GM18526 (cell line): ENCODE results near the gene TMEM126B.

Experiments used
- POLR2A ChIP-seq: IDR thresholded peaks from 3 replicates; pipeline ENCODE4 v1.6.1; 2011; ENCODE audit not compliant: insufficient read length; ENCODE audit errors: extremely low read depth

Gene TMEM126B

DNA sequence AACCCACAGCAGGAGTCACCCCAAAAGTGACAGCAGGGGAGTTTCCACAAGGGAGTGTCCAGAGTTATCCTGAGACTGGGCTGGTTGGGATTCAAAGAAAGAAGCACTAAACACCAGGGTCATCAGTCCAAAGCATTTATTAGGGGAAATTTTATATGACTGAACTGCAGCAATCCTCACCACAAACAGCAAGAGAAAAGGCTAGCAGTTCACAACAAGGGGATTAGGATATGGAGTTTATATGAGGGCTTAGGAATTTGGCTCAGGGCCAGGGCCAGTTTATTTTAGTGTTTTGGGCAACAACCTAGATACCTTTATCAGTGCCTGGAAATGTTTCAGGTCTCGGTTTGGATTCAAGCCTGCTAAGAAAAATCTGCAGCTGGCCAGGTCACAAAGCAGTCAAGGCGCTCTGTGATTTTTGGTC is 14.8 kb downstream of the TMEM126B start:
- TF ChIP-seq POLR2A: no peak

DNA sequence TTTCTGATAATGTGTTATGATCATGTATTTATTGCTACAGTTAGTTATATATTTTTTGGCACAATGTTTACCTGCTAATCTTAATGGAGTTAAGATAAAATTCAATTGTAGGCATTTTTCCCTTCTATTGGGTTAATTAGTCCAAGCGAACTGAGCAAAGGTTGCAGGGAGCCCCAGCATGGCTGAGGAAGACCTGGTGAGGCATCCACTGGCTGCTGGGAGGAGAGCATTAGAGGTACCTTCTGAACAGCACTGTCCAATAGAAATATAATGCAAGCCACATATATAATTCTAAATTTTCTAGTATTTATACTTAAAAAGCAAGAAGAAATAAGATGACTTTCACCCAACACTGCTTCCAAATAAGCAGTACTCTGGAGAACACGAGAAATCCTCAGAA is 18.7 kb downstream of the TMEM126B start:
- no peak for TF ChIP-seq POLR2A

DNA sequence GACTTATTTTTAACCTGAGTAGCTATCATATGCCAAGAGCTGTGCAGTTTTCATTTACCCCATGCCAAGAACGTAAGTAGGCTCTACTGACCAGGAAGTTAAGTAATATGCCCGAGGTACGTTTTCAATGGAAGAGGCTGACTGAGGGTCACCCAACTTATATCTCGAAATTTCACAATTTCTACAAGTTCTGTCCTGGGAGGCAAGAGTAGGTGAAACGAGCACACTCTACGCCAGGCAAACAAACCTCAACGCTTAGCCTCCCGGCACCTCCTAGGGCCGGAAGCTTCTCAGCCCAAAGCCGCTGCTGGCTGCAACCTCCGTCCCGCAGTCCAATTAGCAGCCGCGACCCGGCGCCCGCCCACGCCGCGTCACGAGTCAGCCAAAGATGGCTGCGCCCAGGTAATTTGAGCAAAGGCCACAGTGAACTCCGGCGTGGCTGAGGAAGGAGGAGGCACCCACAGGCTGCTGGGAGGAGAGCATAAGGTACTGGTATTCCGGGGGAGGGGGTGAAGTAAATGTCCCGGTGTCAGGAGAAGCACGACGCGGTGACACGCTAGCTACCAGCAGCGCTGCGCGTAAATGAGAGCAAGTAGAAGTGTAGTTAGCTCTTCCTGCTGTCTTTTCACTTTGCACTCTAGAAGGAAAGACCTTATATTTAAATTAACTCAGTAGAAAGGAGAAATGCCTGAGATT is 19.4 kb downstream of the TMEM126B start, which contains the start of gene TMEM126A:
Gene TMEM126A (plus strand): TSS at position 364 of the 696 bp plus-strand sequence. CDS start 2,289 bp downstream, outside the sequence.
- TF ChIP-seq POLR2A: peak; percentile 94

DNA sequence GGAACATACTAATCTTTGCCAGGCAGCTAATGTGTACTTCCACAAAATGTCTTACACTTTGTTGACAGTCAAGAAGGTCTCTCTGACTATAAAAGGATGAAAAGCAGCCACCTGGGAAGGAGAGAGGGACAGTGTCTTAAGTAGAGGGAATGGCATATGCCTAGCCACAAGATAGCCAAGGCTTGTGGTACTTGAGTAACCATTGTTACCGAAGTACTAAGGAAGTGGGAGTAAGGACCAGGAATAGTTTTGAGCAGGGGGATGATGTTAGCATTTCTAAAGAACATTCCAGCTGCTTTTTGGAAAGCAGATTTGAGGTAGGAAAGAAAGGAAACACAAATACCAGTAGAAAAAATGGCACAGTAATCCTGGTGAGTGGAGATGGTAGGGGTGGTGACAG is 22.7 kb downstream of the TMEM126B start:
- no peak for TF ChIP-seq POLR2A

DNA sequence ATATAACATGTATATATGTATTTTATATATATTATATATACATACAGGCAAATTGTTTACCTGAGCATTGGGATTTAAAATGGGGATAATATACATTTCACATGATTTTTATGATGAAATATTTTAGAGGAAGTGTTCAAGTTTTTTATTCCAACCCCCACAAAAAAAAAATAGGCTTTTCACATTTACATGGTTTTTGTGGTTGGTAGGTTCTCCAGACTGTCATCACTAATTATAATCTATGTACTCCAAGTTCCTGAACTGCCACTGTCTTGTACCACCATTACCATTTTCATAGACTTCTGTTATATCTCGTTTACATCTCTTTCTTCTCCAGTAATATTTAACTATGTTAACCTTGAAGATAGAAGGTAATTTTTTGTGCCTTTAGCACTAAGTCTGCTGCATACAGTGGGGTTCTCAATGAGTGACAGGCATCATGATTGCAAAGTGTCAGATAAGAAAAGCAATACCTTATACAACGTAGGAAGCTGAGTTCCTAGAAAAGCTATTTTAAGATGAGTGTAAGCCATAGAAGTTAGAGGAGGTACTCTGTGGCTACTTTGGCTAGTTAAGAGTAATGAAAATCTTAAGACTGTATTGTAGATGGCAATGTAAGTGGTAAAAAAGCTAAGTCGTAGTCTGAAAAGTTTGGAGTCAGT is 24.5 kb downstream of the TMEM126B start:
- no peak for TF ChIP-seq POLR2A

DNA sequence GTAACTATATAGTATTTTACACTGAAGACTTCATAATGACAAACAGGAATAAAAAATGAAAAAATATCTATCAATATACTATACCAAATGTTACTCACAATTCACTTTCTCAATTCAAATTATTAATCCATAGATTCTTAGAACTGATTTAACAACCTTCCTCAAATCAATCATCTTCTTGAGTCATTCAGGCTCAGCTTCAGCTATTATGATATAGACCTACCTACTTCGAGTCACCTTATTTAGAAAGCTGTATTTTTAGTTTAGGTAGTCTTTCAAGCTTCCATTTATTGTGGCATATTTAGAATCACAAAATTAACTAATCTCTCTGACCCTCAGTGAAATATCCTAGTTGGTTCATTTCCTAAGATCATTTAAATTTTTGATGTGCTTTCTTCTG is 28.4 kb downstream of the TMEM126B start:
- TF ChIP-seq POLR2A: no peak

DNA sequence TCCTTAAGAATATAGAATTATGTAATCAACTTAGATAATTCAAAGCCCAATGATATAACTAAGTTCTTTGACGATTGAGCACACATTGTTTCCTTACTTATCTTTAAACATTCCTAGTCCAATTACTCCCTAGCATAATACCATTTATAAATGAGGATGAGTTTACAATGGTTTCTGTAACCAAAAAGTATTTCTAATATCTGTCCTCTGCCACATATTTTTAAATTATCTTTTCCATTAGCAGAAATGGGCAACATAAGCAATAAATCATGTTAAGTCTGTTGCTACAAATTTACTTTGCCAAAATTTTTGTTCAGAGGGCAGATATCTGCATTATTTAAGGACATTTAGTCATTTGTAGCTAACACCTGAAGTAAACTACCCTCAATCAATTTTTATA is 29.8 kb downstream of the TMEM126B start:
- TF ChIP-seq POLR2A: no peak

DNA sequence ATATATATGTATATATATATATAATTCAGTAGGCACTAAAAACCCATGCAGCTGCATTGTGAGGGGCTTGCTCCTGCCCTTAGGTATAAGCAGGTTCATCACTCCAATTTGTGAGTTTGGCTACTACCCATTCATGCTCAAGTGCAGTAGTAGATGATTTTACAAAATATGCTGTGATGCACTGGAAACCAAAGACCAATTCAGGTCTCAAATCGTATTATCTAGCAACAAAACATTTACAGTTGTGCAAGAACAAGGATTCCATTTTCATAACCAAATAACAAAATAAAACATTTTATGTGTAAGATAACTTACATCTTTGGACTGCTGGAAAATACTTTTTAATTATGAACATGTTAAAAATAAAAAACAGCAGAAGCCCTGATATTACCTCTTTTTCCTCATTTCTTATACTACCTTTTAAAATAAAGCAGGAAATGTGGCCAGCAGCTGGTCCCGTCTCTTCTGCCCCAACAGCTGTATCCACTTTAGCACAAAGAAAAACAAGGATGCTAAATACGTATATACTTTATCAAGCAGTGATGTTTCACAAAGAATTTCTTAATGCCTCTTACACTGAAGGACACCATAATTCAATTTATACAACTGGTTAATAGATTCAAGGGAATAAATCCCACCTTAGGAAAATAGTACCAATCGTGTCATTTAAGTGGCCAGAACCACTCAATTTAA is 33.7 kb downstream of the TMEM126B start:
- TF ChIP-seq POLR2A: no peak

DNA sequence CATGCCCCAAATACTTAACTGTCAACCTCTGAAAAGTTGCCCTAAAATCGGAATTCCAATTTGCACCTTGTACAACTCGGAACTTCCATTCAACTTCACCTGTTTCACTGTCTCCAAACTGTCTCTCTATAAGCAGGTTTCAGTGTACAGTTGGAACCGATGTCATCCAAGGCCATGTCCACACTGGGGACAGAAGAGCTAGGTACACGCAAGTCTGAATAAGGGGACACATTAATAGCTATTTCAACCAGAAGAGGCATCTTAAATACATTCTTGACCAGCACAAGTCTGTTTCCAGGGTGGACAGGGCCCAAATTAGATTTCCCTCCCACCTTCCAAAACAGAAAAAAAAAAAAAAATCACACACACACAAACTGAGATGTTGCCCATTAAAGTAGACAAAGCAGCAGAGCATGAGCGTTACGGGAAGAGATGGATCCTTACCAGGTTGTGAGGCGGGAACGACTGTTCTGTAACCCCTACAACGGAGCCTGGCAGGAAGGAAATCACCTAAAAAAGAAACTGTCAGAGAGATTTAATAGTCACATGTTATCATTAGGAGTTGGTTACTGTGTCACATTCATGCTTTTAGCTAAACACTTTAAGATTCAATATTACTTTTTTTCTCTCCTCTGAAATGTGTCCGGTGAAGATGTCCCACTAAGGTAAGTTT is 34.8 kb downstream of the TMEM126B start:
- TF ChIP-seq POLR2A: no peak

DNA sequence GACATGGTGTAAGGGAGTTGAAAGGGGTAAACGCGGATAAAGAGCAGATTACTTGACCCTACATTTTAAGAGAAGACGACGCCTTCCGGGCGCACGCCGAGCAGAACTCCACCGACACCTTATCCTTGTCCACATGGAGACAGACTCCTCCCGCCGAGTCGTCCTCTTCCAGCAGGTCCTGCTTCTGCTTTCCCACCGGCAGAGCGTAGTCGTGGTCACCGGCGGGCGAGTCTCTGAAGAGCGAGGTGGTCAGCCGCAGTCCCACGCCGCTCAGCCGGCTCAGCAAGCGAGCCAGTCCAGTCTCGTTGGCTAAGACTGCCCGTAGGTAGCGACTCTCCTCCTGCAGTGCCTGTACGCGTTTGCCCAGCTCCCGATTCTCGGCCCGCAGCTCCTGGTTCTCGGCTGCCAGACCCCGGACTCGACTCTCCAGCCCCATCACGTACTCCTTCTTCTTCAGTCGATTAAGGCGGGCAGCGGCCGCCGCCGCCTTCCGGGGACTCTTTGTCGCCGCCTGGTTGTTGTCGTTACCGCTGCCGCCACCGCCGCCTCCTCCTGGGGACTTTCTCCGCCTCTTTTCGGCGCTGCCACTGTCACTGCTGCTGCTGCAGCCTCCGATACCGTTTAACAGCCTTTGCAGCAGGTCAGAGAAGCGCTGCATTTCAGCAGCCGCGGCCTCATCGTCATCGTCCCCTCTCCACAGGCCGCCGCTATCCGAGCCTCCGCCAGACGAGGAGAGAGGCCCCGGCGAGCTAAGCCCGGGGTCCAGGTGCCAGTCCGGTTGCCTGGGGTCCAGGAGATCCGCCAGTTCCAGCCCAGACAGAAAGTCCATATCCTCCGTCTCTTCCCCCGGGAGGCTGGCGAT is 35.6 kb downstream of the TMEM126B start:
- peak; percentile 35 for TF ChIP-seq POLR2A

DNA sequence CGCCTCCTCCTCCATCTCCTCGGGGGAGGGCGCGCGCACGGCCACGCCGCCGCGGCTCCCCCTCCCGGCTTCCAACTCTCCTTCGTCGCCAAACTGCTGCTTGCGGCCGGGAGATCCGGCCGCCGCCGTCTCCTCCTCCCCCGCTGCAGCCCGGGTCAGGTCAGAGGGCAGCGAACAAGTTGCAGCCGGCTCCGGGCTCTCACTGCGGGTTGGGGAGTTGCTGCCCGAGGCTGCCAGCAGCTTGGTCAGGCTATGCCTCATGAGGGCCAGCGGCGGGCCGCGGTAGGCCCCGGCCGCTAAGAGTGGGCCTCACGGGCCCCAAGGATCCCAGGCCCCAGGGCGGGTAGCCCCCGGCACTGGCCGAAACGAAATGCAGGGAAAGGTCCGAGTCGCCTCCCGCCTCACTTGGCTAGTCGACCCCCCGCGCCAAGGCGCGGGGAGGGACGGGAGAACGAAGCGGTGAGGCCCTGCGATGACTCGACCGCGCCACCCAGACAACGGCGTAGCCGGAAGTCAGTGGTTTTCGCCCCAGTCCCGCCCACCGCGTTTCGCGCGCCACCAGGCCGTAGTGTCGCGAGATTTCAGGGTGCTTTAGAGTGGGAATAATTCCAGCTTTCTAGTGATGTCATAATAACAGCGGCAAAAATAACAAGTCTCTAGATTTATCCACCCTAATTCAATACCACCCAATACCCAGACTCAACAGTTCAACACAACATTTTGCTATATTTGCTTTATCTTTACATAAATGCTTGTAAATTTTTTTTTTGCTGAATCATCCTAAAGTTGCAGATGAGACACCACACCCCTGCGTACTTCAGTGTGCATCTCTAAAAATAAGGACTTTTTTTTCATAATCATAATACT is 36.5 kb downstream of the TMEM126B start, which contains the start of gene CREBZF:
Gene CREBZF (minus strand): TSS at position 515 of the 867 bp plus-strand sequence. CDS start 254 bp downstream, at position 261.
- TF ChIP-seq POLR2A: peak; percentile 94

DNA sequence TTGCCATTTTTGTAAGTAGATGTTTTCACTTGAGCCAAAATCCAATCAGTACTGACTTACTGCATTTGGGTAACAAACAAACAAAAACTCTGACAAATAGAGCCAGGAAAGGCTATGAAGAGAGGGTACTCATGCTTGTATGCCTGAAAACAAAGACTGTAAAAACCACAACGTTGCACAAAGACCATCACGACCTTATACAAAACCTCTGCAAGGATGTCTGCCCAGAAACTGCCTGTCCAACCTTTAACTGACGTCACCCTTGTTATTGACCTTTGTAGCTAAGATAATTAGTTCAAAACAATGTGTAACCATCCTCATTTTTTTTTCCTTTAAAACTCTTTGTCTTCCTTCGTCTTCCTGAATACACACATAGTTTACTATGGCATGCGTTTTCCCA is 37.3 kb downstream of the TMEM126B start:
- no peak for TF ChIP-seq POLR2A

DNA sequence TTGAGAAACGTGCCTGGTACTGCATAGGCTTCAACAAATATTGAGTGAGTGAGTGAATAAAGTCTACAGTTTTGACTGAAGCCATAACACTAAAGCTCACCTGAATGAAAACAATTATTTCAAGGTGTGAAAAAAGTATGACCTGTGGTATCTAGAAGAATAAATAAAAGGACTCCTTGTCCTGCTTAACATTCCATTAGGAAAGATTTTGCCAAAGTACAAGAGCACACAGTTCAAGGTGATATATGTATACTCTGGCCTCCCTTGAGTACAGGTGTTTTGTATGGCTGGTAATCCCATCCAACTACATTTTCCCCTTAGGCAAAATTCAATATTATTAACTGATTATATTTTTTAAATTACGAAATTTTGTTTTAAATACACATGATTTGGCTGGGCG is 38.3 kb downstream of the TMEM126B start:
- no peak for TF ChIP-seq POLR2A
